Measurements from ENCODE around the gene VIT.

VIT gene

DNA sequence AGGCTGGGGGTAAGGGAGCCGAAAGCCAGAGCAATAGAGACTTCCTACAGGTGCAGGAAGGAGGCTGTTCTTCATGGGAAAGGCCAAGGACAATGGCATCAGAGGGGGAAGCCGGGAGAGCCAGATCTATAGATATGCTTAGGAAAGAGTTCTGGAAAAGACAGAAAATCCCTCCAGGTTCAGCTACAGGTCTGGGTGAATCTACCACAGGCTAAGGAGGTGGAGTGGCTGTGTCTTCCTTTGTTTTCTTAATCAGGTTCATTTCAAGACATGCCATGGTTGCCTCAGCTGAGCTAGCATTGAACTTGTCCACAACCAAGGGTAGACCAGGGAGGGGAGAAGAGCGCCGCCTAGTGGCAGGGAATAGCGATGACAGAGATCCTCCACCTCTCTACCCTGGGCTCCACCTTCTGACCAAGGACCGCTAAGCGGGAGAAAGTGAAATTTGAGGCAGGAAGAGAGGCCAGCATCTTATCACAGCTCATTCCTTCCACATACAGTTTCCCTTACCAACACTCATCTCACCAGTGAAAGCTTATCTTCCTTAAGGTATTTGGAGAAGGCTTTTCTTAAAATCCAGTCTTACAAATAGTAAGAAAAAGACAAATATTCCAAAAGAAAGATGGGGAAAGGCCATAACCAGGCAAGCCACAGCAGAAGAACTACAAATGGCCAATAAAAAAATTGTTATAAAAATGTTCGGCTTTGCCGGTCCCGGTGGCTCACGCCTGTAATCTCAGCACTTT is 74.2 kb downstream of the VIT start:
- no peak for DNase-seq

DNA sequence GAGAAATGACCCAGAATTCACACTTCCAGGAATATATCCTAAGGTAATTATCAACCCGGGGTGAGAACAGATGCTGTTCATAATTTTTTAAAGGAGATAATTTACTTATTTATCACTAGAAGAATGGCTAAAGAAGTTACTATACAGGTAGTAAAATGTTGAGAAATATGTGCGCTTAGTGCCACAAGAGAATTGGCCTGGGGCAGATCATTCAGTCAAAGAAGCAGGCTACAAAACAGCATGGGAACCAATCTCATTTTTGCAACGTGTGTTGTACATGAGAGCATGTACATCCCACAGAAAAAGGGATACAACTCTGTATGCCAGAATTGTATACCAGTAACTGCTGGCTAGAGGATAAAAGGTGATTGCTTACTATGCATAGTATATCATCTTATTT is 75.2 kb downstream of the VIT start:
- DNase-seq, result no peak

- DNase-seq, result no peak
Measured at GRCh38 chr2:36773947-36774346, 77.4 kb downstream of the VIT start.

DNA sequence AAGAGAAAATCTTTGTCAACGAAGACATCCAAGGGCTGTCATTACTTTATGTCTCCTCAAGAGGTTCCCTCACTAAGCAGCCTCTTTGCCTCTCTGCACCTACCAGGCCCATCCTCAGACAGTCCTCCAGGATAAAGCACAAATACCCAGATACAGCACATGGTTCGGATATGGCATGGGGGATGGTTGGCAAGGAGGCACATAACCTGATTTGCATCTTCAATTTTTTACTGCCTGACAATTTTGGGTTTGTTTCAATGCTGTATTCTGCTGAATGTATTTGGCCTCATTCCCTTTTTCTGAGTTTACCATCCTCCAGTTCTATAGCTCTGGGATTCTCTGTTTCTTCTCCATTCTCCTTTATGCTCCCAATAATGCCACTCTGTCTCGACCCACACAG is 78.8 kb downstream of the VIT start:
- no peak for DNase-seq

- DNase-seq, result no peak
Measured at GRCh38 chr2:36775806-36776205, 79.3 kb downstream of the VIT start.

DNA sequence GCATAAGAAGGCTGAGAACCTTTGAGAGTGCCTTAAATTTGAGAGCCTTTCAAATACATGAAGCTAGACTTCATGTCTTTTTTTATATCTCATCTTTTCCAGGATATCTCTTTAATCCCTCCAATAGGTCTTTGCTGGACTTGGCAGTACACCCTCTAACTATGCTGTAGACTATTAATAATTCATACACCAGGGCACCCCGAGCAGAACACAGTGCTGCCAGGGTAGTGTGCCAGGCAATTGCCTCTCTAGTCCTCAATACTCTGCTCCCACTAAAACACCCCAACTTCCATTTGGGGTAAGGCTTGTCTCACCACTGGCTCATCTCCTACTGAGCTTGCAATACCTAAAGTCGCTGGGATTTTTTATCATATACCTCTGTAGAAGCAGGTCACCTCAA is 80.8 kb downstream of the VIT start:
- DNase-seq, result no peak

GRCh38 chr2:36777788-36778187 is 81.3 kb downstream of the VIT start:
- DNase-seq, result no peak

- no peak for DNase-seq
Measured at GRCh38 chr2:36779462-36779861, 83.0 kb downstream of the VIT start.

- peak in 2 of 6 experiments; percentile 50 to 61 for DNase-seq
Measured at GRCh38 chr2:36780231-36780839, 83.8 kb downstream of the VIT start.

DNA sequence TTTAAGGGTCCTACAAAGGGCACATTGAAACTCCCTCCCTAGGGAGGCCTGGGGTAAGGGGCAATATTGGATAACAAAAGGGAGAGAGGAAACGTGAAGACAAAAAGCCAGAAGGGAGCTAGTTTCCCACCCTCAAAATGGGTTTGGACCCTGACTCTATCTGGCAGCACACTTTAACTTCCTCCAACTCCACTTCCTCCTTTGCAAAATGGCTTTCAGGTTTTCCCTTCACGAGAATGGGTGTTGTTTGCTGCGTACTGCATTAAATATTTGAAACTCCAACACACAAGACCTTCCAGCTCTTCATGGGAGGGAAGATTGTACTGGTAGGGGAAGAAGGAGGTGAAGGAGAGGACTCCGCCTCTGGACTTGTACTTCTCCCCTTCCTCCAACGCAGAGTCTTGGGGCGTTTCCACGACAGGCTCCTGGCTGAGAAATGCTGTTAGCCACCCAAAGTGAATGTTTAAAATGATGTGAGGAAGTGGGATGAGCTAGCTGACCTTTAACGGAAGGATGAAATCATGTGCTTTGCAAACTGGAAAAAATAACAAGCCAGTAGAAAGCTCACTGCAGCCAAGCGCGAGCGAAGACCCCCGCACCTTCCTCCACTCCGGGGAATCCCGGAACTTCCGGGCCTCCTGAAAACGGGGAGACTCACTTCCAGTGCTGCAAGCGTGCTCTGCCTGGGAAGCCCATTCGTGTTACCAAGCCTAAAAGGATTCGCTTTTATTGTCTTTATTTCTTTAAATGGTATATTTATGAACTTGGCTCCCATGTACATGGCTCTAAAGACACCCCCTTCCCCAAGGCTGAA is 85.6 kb downstream of the VIT start:
- no peak for DNase-seq

DNA sequence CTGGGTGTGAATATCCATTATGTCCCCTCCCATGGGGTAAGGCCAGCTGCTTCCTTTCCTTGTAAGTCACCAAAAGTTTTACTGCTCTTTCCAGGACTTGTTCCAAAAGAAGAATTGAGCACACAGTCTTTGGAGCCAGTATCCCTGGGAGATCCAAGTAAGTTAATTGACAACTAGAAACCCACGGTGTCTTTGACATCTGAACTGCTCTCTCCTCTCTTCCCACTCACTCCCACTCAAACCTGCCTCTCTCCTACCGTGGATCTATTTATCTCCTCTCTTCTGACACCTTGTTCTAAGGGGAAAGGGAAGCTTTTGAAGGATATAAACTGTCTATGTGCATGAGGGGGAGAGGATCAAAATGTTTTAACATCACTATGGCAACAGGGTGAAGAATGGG is 86.7 kb downstream of the VIT start:
- no peak for DNase-seq

- peak; percentile 24 to 75 (median 41) for DNase-seq
Measured at GRCh38 chr2:36785179-36785795, 88.8 kb downstream of the VIT start.

DNA sequence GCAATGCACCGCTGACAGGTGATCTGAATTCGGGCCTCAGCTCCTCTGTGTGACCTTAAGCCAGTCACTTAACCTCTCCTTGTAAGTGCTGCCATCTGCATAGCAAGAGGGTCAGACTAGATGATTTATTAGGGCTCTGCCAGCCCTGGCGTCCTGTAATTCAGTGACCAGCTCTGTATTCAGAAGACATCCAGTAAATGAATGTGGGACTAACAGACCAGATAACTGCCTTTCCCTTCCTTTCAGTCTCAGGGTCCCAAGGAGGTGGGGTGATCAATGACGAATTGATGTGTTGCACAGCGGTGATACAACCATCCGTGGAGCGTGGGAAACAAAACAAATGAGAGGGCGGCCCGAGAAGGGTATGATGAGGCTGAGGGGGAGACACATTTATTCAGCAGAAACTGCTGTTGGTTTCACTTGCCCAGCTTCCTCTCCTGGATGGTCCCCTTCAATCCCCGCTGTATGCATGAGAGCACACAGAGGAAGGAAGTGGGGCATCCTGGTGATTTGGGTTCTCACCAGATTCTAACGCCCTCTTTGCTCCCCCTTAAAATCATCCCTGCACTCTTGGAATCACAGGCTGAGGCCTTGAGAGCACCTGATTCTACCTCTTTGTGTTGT is 92.8 kb downstream of the VIT start:
- DNase-seq, result no peak

- DNase-seq, result no peak
Measured at GRCh38 chr2:36792951-36793350, 96.4 kb downstream of the VIT start.

DNA sequence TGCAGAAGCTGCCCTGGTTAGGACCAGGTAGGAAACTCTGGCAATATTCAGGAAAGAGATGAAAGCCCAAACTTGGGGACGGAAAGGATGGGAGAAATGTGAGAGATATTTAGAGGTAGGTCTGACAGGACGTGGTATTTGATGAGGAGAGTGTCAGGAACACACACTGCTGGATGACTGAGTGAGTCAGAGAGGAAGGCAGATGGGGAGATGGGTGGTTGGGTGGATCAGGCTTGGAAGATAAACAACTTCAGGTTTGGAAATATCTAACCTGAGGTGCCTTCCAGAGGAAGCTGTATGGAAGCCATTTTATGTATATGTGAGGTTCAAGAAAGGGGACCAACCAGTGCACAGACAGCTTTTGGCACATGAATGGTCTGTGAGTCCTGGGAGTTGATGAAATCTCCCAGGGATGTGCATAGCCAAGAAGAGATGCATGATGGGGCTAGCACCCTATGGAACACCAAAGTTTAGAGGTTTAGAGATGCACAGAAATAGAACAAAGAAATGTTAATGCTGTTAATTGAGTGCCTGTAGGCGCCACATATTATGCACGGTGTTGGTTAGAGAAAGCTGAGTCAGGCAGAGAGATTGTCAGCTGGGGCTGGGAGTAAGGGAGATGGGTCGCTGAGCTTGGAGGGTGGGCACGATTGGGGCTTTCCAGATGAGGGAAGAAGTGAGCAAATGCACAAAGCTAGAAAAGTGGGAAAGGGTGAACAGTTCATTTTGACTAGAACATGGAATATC is 101.0 kb downstream of the VIT start:
- no peak for DNase-seq

GRCh38 chr2:36798724-36799123 is 102.2 kb downstream of the VIT start:
- no peak for DNase-seq

GRCh38 chr2:36800381-36800780 is 103.9 kb downstream of the VIT start:
- no peak for DNase-seq

DNA sequence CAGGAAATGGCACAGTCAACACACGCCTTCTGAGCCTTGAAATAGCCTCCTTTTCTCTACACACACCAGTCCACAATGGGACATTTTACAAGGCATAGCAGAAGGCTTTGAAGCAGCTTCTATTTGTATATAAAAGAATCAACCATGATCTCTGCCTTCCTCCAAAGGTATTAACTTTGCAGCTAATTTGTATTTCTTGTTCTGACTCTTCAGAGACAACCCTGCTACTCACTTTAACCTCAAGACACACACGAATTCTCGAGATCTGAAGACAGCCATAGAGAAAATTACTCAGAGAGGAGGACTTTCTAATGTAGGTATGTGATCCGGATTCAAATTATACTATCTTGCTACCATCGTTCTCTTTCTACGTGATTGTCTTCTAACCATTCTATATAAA is 104.6 kb downstream of the VIT start:
- DNase-seq, result no peak

DNA sequence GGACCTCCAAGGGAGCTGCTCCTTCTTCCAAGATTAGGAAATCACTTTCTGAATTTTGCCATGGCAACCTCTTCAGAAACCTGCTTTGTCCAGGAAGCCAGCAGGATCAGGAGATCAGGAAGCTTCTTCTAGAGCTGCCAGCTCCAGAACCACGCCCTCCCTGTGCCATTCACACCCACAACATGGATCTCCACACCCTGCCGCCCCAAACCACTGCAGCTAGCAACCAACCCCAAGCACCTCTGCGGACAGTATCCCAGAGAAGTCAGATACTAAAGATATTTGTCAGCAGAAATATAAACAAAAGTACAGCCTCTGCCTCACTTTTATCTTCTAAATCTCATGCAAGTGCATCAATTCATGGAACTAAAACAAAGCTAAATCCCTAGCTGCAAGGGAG is 106.4 kb downstream of the VIT start:
- DNase-seq, result no peak

DNA sequence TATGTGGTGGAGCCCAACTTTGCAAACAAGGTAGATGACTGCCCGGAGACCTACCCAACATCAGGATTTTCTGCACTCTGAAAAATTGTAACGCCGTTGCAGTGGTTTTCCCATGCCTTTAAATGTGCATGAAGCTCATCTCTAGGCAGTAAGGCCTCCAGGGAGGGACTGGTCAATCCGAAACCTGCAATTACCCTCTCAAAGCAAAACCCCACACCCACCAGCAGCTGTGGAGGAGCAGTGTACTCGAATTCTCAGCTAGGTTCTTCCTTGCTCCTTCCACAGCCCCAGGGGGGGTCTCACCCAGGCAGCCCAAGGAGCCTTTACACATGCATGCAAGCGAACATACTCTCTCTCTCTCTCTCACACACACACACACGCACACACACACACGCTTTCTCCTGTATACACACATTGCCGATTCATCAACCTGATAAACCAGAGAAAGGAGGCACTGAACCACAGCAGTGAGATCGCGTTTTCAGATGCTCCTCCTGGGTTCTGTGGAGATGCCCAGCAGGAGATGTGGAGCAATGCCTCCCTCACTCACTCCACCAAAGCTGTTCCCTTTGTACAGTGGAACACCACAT is 109.2 kb downstream of the VIT start:
- no peak for DNase-seq

GRCh38 chr2:36807223-36807886 is 110.8 kb downstream of the VIT start:
- DNase-seq, result no peak

All from stimulated activated naive CD4-positive, alpha-beta T cell (primary cell).